ENCODE data around the gene SCYL3.

SCYL3 gene

GRCh38 chr1:169886931-169887330 lies 6.8 kb downstream of the SCYL3 start:
- Histone ChIP-seq H3K9me3 (replicated peaks; ENCODE audit: insufficient read depth, low read length) (no peaks in the 10 kb centered on the region), H2AFZ (ENCODE audit: low read length) (no peak overlapping the region), H3K4me2 (ENCODE audit: low read depth, low read length) (no peak overlapping the region), H3K79me2 (ENCODE audit: low read length) (peaks cover 51% of the 10 kb centered on the region), H3K4me1 (ENCODE audit: low read length) (peaks cover 10% of the 10 kb centered on the region), H3F3A (ENCODE audit: insufficient read depth, low read length) (no peaks in the 10 kb centered on the region), H3K9me2 (replicated peaks; ENCODE audit: insufficient read depth, low read length) (no peaks in the 10 kb centered on the region), H3K9ac (ENCODE audit: low read length) (no peak overlapping the region), H3K27me3 (replicated peaks; ENCODE audit: insufficient read depth, low read length) (no peaks in the 10 kb centered on the region), H4K20me1 (ENCODE audit: insufficient read depth, low read length) (no peaks in the 10 kb centered on the region), H3K4me3 (ENCODE audit: low read length) (no peak overlapping the region), H3K36me3 (replicated peaks; ENCODE audit: insufficient read depth, low read length) (0 out of 2 replicates have a peak, but pooled peaks cover 8% of the 10 kb centered on the region), H3K27ac (ENCODE audit: low read length) (no peak overlapping the region)
- no peak for TF ChIP-seq CTCF (IDR thresholded peaks at IDR 0.05; ENCODE audit: low read length)
- no peak for TF ChIP-seq EZH2phosphoT487 (IDR thresholded peaks at IDR 0.05; ENCODE audit: low read length)
- TF ChIP-seq EZH2 (optimal IDR thresholded peaks at IDR 0.05; ENCODE audit: low read depth, low read length): no peak
- DNase-seq: no peak

- no peaks in the 10 kb centered on the region for H3K9me3 ChIP-seq (replicated peaks; ENCODE audit: insufficient read depth, low read length)
- H3K4me1 ChIP-seq (ENCODE audit: low read length): peaks cover 9% of the 10 kb centered on the region; the same call in 1 of the 2 replicates
- H3K4me2 ChIP-seq (ENCODE audit: low read depth, low read length): no peak overlapping the region
- no peaks in the 10 kb centered on the region for H4K20me1 ChIP-seq (ENCODE audit: insufficient read depth, low read length)
- H3K27ac ChIP-seq (ENCODE audit: low read length): no peak overlapping the region
- no peaks in the 10 kb centered on the region for H3K27me3 ChIP-seq (replicated peaks; ENCODE audit: insufficient read depth, low read length)
- H3K36me3 ChIP-seq (replicated peaks; ENCODE audit: insufficient read depth, low read length): 0 out of 2 replicates have a peak, but pooled peaks cover 8% of the 10 kb centered on the region
- no peaks in the 10 kb centered on the region for H3F3A ChIP-seq (ENCODE audit: insufficient read depth, low read length)
- H3K4me3 ChIP-seq (ENCODE audit: low read length): no peak overlapping the region
- no peak overlapping the region for H3K9ac ChIP-seq (ENCODE audit: low read length)
- H2AFZ ChIP-seq (ENCODE audit: low read length): no peak overlapping the region
- no peak for TF ChIP-seq EZH2phosphoT487 (IDR thresholded peaks at IDR 0.05; ENCODE audit: low read length)
- no peak for TF ChIP-seq EZH2 (optimal IDR thresholded peaks at IDR 0.05; ENCODE audit: low read depth, low read length)
- no peak for TF ChIP-seq CTCF (IDR thresholded peaks at IDR 0.05; ENCODE audit: low read length)
- no peak for DNase-seq
- H3K9me2 ChIP-seq (replicated peaks; ENCODE audit: insufficient read depth, low read length): no peaks in the 10 kb centered on the region
- H3K79me2 ChIP-seq (ENCODE audit: low read length): peaks cover 46% of the 10 kb centered on the region
Observed at GRCh38 chr1:169886422-169886821, 7.3 kb downstream of the SCYL3 start.

- Histone ChIP-seq H3F3A (ENCODE audit: insufficient read depth, low read length) (no peaks in the 10 kb centered on the region), H3K9me3 (replicated peaks; ENCODE audit: insufficient read depth, low read length) (no peaks in the 10 kb centered on the region), H3K79me2 (ENCODE audit: low read length) (peaks cover 36% of the 10 kb centered on the region), H4K20me1 (ENCODE audit: insufficient read depth, low read length) (no peaks in the 10 kb centered on the region), H3K4me2 (ENCODE audit: low read depth, low read length) (no peak overlapping the region), H3K27me3 (replicated peaks; ENCODE audit: insufficient read depth, low read length) (no peaks in the 10 kb centered on the region), H3K9me2 (replicated peaks; ENCODE audit: insufficient read depth, low read length) (no peaks in the 10 kb centered on the region), H2AFZ (ENCODE audit: low read length) (no peak overlapping the region), H3K9ac (ENCODE audit: low read length) (no peak overlapping the region), H3K27ac (ENCODE audit: low read length) (no peak overlapping the region), H3K4me1 (ENCODE audit: low read length) (peaks cover 9% of the 10 kb centered on the region; the same call in 1 of the 2 replicates), H3K4me3 (ENCODE audit: low read length) (no peak overlapping the region), H3K36me3 (replicated peaks; ENCODE audit: insufficient read depth, low read length) (0 out of 2 replicates have a peak, but pooled peaks cover 8% of the 10 kb centered on the region)
- DNase-seq: peak; percentile 33
- TF ChIP-seq EZH2 (optimal IDR thresholded peaks at IDR 0.05; ENCODE audit: low read depth, low read length): no peak
- TF ChIP-seq CTCF (IDR thresholded peaks at IDR 0.05; ENCODE audit: low read length): no peak
- no peak for TF ChIP-seq EZH2phosphoT487 (IDR thresholded peaks at IDR 0.05; ENCODE audit: low read length)
Observed at GRCh38 chr1:169885207-169885606, 8.5 kb downstream of the SCYL3 start.
